Cardiac muscle cell (in vitro differentiated cells and primary cell): ENCODE measurements around the gene ZFYVE28. TPM values are rescaled to one million over a fixed set of nuclear protein-coding genes. Genes with fewer than 3 reads are reported as not detected.

Experiments
- DNase-seq, 2 donors: peaks; one replicate each; pipeline versions ENCODE4 v3.0.0 to v3.0.0-alpha.2; 2010 to 2017; ENCODE audit warnings: low read depth in 1 of 2, low spot score in 1 of 2
- H3K27ac ChIP-seq: fragments of 200-600 bp; sonication (generic); 2 replicates; pipeline ENCODE4 v1.5.1; 2016
- H3K27me3 ChIP-seq: fragments of 200-600 bp; sonication (generic); 2 replicates; pipeline ENCODE4 v1.6.0; 2016; ENCODE audit warnings: control low read depth
- H3K36me3 ChIP-seq: fragments of 200-600 bp; sonication (generic); 2 replicates; pipeline ENCODE4 v1.5.1; 2016; ENCODE audit warnings: control low read depth
- H3K4me1 ChIP-seq: fragments of 200-600 bp; sonication (generic); 2 replicates; pipeline ENCODE4 v1.8.1; 2017; ENCODE audit warnings: low read depth, mild to moderate bottlenecking, mixed run types
- H3K4me3 ChIP-seq: fragments of 200-600 bp; sonication (generic); 2 replicates; pipeline ENCODE4 v1.5.1; 2016; ENCODE audit warnings: mild to moderate bottlenecking
- H3K9me3 ChIP-seq: fragments of 200-600 bp; sonication (generic); 2 replicates; pipeline ENCODE4 v1.5.1; 2017; ENCODE audit warnings: low read depth, mild to moderate bottlenecking, control low read depth
- CTCF ChIP-seq: IDR thresholded peaks from 2 replicates; pipeline ENCODE4 v1.5.1; 2012; ENCODE audit warnings: low read depth, mild to moderate bottlenecking, low read length
- polyA plus RNA-seq: library from polyadenylated mRNA; unstranded; fragments of >200 nt; fragmentation: Nextera tagmentation; extraction: Ambion mirVana; gene quantifications from 2 replicates; pipeline ENCODE4 v1.2.1, GENCODE V29; 2016
- total RNA-seq: library from RNA; depleted of rRNA; stranded (reverse); fragments of >200 nt; gene quantifications from 2 replicates; pipeline ENCODE4 v1.2.3, GENCODE V29; 2016

The ZFYVE28 gene
- total and polyA plus RNA-seq, 2 experiments from 2014 or later = 1.3 to 4.0 TPM

GRCh38 chr4:2288051-2288541, 130.3 kb downstream of the ZFYVE28 start:
- no peak for DNase-seq
- H3K27me3 ChIP-seq = no peaks in the 10 kb centered on the region
- no peak for TF ChIP-seq CTCF
- no peaks in the 10 kb centered on the region for H3K9me3 ChIP-seq
- H3K36me3 ChIP-seq = no peaks in the 10 kb centered on the region
- no peaks in the 10 kb centered on the region for H3K4me1 ChIP-seq
- no peak overlapping the region for H3K4me3 ChIP-seq
- no peak overlapping the region for H3K27ac ChIP-seq

GRCh38 chr4:2287594-2287915, 130.9 kb downstream of the ZFYVE28 start:
- Histone ChIP-seq H3K9me3 (no peaks in the 10 kb centered on the region), H3K27ac (no peak overlapping the region), H3K27me3 (no peaks in the 10 kb centered on the region), H3K36me3 (no peaks in the 10 kb centered on the region), H3K4me1 (no peaks in the 10 kb centered on the region), H3K4me3 (no peak overlapping the region)
- DNase-seq = no peak
- TF ChIP-seq CTCF = no peak

GRCh38 chr4:2286904-2287593, 131.4 kb downstream of the ZFYVE28 start:
- H3K4me1 ChIP-seq = no peaks in the 10 kb centered on the region
- TF ChIP-seq CTCF = no peak
- no peaks in the 10 kb centered on the region for H3K27me3 ChIP-seq
- DNase-seq = peak in 1 of 2 donors; percentile 44
- no peak overlapping the region for H3K4me3 ChIP-seq
- no peaks in the 10 kb centered on the region for H3K36me3 ChIP-seq
- H3K27ac ChIP-seq = no peak overlapping the region
- H3K9me3 ChIP-seq = no peaks in the 10 kb centered on the region

GRCh38 chr4:2285613-2286381, 132.6 kb downstream of the ZFYVE28 start:
- DNase-seq = no peak
- TF ChIP-seq CTCF = no peak
- Histone ChIP-seq H3K36me3 (no peaks in the 10 kb centered on the region), H3K27ac (no peak overlapping the region), H3K4me3 (no peak overlapping the region), H3K9me3 (no peaks in the 10 kb centered on the region), H3K4me1 (no peaks in the 10 kb centered on the region), H3K27me3 (no peaks in the 10 kb centered on the region)

- no peak for TF ChIP-seq CTCF
- no peaks in the 10 kb centered on the region for H3K4me1 ChIP-seq
- no peak overlapping the region for H3K4me3 ChIP-seq
- H3K27me3 ChIP-seq = no peaks in the 10 kb centered on the region
- H3K9me3 ChIP-seq = no peaks in the 10 kb centered on the region
- no peak overlapping the region for H3K27ac ChIP-seq
- no peaks in the 10 kb centered on the region for H3K36me3 ChIP-seq
- peak in 1 of 2 donors; percentile 52 for DNase-seq
These were observed 133.4 kb downstream of the ZFYVE28 start for GRCh38 chr4:2284934-2285612.
